HG02759 (cell line): ENCODE results near the gene OR2B2.
"Not testable (repeated sequence)": the region's sequence is repeated elsewhere in the genome, so short reads cannot be mapped to it uniquely, and the experiment has no call there.

Experiments
- ATAC-seq: cut with Tn5 transposase; IDR thresholded peaks from one replicate; pipeline ENCODE4 v1.9.1; 2021; ENCODE audit warnings: mild to moderate bottlenecking, moderate library complexity; ENCODE audit not compliant: unreplicated experiment

Gene OR2B2

GRCh38 chr6:27911956-27912446 lies at the start of gene OR2B2:
Gene OR2B2, minus strand, starts transcription at chr6:27912396. Its CDS starts 77 bp downstream, at chr6:27912319.
- ATAC-seq = no peak

DNA sequence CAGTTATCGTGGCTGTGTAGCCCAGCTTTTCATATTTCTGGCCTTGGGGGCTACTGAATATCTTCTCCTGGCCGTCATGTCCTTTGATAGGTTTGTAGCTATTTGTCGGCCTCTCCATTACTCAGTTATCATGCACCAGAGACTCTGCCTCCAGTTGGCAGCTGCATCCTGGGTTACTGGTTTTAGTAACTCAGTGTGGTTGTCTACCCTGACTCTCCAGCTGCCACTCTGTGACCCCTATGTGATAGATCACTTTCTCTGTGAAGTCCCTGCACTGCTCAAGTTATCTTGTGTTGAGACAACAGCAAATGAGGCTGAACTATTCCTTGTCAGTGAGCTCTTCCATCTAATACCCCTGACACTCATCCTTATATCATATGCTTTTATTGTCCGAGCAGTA lies 45.3 kb upstream of the OR2B2 start:
- ATAC-seq = no peak

DNA sequence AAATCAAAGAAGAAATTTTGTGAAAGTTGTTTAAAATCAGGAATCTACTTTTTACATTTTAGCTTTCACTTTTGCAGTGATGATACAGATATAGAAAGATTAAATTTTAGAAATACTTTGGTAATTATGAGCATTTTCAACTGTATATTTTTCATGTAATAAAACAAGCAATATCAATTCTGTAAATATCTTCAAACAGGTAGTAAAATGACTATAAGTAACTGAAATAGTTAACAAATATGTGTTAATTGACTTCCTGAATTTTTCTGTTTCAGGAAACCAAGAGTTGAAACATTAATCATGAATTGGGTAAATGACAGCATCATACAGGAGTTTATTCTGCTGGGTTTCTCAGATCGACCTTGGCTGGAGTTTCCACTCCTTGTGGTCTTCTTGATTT lies 44.7 kb upstream of the OR2B2 start, which contains the start of gene OR2B6:
Gene OR2B6, plus strand, starts transcription at position 301 of the 400 bp plus-strand sequence. Its CDS starts 0 bp downstream, at position 301.
- ATAC-seq = no peak

- ATAC-seq = no peak
Observed at GRCh38 chr6:27951040-27951439, 38.8 kb upstream of the OR2B2 start.

DNA sequence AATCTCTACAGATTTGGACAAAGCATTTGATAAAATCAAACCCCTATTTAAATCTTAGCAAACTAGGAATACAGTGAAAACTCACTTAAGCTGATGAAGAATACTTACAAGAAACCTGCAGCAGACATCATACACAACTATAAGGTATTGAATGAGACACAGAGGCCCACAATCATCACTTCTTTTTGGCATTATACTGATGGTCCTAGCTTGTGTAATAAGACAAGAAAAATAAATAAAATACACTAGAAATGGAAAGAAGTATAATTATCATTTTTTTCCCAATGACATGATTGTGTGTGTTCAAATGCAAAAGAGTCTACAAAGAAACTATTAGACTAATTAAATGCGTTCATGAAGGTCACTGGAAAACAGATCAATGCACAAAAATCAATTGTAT lies 36.0 kb upstream of the OR2B2 start:
- ATAC-seq = no peak

GRCh38 chr6:27943072-27943471 lies 30.9 kb upstream of the OR2B2 start:
- not testable (repeated sequence) for ATAC-seq

DNA sequence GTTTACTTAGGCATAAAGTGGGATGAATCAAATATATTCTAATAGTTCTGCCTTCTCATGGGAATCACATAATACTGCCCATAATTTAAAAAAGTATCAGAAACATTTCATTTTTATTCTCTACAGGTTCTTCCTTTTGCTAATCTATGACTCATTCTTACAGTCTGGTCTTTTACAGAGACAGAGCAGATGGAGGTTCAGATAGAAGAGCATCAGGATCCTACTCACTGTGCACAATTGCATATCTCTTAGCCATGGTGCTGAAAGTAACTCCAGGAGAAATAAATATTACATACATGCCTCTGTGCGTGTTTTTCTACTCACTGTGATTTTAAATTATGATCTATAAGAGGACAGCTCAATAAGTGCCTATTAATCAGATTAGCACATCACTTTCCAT lies 28.6 kb upstream of the OR2B2 start:
- ATAC-seq = no peak

DNA sequence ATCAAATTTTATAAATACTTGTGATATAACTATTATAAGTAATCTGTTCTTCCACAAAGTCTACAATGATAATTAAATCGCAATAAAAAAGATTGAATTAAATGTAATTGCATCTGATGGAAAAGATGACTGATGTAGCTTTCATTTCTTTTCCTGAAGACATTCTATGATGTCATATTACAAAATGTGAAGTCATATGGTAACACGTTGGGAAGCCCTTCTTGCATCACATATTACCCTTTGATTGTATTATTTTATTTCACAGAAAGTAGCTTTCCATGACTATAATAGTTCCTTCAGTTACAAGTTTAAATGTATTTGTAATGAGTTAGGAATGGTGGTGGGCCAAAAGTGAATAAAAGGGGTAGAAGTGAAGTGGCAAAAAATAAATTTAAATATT lies 19.0 kb upstream of the OR2B2 start:
- no peak for ATAC-seq

GRCh38 chr6:27929930-27930329 lies 17.7 kb upstream of the OR2B2 start:
- not testable (repeated sequence) for ATAC-seq

- ATAC-seq = not testable (repeated sequence)
Observed at GRCh38 chr6:27928041-27928440, 15.8 kb upstream of the OR2B2 start.

- no peak for ATAC-seq
Observed at GRCh38 chr6:27924179-27924578, 12.0 kb upstream of the OR2B2 start.

- ATAC-seq = no peak
Observed at GRCh38 chr6:27922949-27923348, 10.8 kb upstream of the OR2B2 start.

GRCh38 chr6:27908017-27908416 lies 4.2 kb downstream of the OR2B2 start:
- ATAC-seq = no peak

DNA sequence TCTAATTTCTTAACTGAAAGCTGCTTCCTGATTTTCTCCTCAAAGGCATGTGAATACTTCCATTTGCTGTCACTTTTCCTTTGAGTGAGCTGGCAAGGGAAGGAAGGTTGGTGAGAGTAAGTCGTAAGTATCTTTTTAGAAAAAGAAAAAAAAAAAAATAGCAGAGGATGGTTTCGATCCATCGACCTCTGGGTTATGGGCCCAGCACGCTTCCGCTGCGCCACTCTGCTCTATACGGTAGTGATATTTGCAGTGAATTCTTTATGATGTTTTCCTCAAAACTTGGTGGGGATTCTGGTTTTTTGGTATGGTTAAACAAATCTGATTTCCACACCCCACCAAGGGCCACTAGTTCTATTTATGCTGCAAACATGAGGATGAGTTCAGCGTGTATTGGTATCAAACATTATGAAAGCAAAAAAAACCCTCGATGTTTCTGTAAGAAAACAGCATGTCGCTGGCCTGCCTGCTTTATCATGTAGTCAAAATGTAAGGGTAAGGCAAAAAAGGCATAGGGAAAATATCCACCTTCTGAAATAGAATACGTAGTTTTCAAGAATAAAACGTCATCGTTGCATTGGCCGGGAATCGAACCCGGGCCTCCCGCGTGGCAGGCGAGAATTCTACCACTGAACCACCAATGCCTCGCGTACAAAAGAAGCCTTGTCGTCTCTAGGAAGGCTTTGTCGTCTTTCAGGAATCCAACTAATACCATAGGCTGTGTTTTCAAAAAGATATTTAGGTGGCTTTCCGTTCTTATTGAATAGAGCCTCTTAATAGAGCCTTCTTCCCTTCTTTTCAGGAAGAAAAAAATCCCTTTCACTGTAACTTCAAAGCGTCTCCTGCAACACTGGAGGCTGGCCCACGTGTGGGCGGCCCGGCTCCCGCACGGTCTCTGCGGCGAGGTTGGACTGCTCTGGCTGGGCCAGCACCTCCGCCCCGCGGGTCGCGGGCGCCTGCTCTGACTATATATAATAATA lies 9.6 kb downstream of the OR2B2 start:
- peak; percentile 84 for ATAC-seq

DNA sequence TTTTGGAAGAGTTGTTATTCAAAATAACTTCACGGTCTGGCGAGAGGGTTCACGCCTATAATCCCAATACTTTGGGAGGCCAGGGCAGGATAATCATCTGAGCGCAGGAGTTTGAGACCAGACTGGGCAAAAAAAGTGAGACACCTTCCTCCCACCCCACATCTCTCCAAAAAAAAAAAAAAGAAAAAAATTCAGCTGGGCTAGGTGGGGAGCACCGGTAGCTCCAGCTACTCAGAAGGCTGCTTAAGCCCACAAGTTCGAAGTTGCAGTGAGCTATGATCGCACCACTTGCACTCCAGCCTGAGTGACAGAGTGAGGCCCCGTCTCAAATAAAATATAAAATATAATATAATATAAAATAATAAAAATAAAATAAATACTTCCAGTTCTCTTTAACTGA lies 10.4 kb downstream of the OR2B2 start:
- ATAC-seq = no peak

GRCh38 chr6:27900197-27900596 lies 12.0 kb downstream of the OR2B2 start:
- ATAC-seq = not testable (repeated sequence)

- no peak for ATAC-seq
Observed at GRCh38 chr6:27899543-27899942, 12.7 kb downstream of the OR2B2 start.

- no peak for ATAC-seq
Observed at GRCh38 chr6:27897580-27898206, 14.5 kb downstream of the OR2B2 start.

- ATAC-seq = no peak
Observed at GRCh38 chr6:27896398-27896796, 15.8 kb downstream of the OR2B2 start.

DNA sequence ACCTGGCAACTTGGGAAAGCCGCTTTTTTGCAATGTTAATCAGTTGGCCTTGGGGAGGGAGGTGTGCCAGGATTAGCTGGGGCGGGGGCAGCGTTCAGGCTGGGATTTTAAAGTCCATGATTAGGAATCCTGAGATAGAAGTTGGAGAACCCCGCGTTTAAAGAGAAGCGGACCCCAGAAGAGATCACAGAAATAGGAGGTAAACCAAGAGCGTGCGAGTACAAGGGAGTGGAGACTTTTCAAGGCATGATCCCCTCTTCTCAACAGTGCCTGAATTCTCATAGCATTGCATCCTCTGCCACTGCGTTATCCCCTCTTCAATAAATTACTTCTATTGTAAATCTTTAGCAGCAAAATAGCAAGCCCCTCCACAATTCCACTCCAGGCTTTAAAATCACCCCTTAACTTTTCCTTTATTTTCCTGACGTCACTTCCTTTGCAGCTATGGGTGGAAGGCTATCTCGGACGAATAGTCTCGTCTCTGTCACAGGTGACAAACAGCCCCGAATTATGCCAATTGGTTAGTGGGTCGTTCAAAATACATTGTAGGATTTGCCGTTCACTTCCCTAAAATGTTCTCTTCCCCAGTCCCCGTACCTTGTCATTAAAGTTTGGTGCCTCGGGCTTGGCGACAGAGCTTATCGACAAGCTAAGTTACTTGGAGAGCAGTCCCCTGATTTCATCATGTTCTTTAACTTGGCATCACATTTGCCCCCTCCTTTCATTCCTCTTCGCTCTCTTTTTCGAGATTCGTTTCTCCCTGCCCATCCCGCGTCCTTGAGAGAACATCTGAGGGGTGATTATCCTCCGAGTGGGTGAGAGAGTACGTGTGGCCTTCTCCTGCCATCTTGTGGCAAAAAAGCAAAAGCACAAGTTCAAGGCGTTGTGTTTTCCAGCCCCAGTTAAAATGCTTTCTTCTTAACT lies 17.1 kb downstream of the OR2B2 start:
- ATAC-seq = peak; percentile 23
